Neuron (in vitro differentiated cells): ENCODE measurements around the gene GRIN2A.

ENCODE experiments used
- H2AFZ ChIP-seq: one replicate; pipeline ENCODE4 v1.6.1; 2013; ENCODE audit warnings: low read depth, mild to moderate bottlenecking, inconsistent platforms, low read length, moderate library complexity
- H3K27me3 ChIP-seq: one replicate; pipeline ENCODE4 v1.6.1; 2013; ENCODE audit warnings: low read length; ENCODE audit not compliant: insufficient read depth
- H3K36me3 ChIP-seq: one replicate; pipeline ENCODE4 v1.6.1; 2013; ENCODE audit warnings: low read length; ENCODE audit not compliant: insufficient read depth
- H3K4me1 ChIP-seq: one replicate; pipeline ENCODE4 v1.6.1; 2013; ENCODE audit warnings: low read length; ENCODE audit not compliant: insufficient read depth
- H3K4me3 ChIP-seq: 2 replicates; pipeline ENCODE4 v1.5.1; 2013; ENCODE audit warnings: mild to moderate bottlenecking, low read length, moderate library complexity
- H3K9me3 ChIP-seq: one replicate; pipeline ENCODE4 v1.6.1; 2013; ENCODE audit warnings: low read length

The GRIN2A gene

GRCh38 chr16:9913604-9914326 lies 268.5 kb downstream of the GRIN2A start:
- H3K27me3 ChIP-seq: no peaks in the 10 kb centered on the region
- no peaks in the 10 kb centered on the region for H3K4me1 ChIP-seq
- no peak overlapping the region for H2AFZ ChIP-seq
- no peaks in the 10 kb centered on the region for H3K9me3 ChIP-seq
- no peaks in the 10 kb centered on the region for H3K36me3 ChIP-seq
- H3K4me3 ChIP-seq: no peak overlapping the region

- Histone ChIP-seq H3K27me3 (no peaks in the 10 kb centered on the region), H2AFZ (no peak overlapping the region), H3K4me1 (no peaks in the 10 kb centered on the region), H3K9me3 (no peaks in the 10 kb centered on the region), H3K36me3 (no peaks in the 10 kb centered on the region), H3K4me3 (no peak overlapping the region)
Observed at GRCh38 chr16:9911989-9912388, 270.2 kb downstream of the GRIN2A start.

- Histone ChIP-seq H3K9me3 (no peaks in the 10 kb centered on the region), H3K36me3 (no peaks in the 10 kb centered on the region), H2AFZ (no peak overlapping the region), H3K27me3 (no peaks in the 10 kb centered on the region), H3K4me1 (no peaks in the 10 kb centered on the region), H3K4me3 (no peak overlapping the region)
Observed at GRCh38 chr16:9911231-9911630, 271.0 kb downstream of the GRIN2A start.

GRCh38 chr16:9909072-9909825 lies 273.0 kb downstream of the GRIN2A start:
- Histone ChIP-seq H3K4me3 (no peak overlapping the region), H2AFZ (no peak overlapping the region), H3K36me3 (no peaks in the 10 kb centered on the region), H3K27me3 (no peaks in the 10 kb centered on the region), H3K4me1 (no peaks in the 10 kb centered on the region), H3K9me3 (no peaks in the 10 kb centered on the region)

GRCh38 chr16:9908613-9909012 lies 273.6 kb downstream of the GRIN2A start:
- Histone ChIP-seq H2AFZ (no peak overlapping the region), H3K4me1 (no peaks in the 10 kb centered on the region), H3K27me3 (no peaks in the 10 kb centered on the region), H3K4me3 (no peak overlapping the region), H3K36me3 (no peaks in the 10 kb centered on the region), H3K9me3 (no peaks in the 10 kb centered on the region)

GRCh38 chr16:9907752-9908151 lies 274.5 kb downstream of the GRIN2A start:
- Histone ChIP-seq H3K27me3 (no peaks in the 10 kb centered on the region), H2AFZ (no peak overlapping the region), H3K4me3 (no peak overlapping the region), H3K4me1 (no peaks in the 10 kb centered on the region), H3K9me3 (no peaks in the 10 kb centered on the region), H3K36me3 (no peaks in the 10 kb centered on the region)

- H2AFZ ChIP-seq: no peak overlapping the region
- no peaks in the 10 kb centered on the region for H3K27me3 ChIP-seq
- no peaks in the 10 kb centered on the region for H3K9me3 ChIP-seq
- no peak overlapping the region for H3K4me3 ChIP-seq
- H3K4me1 ChIP-seq: no peaks in the 10 kb centered on the region
- no peaks in the 10 kb centered on the region for H3K36me3 ChIP-seq
Observed at GRCh38 chr16:9906218-9906617, 276.0 kb downstream of the GRIN2A start.

- no peaks in the 10 kb centered on the region for H3K27me3 ChIP-seq
- no peak overlapping the region for H3K4me3 ChIP-seq
- H3K4me1 ChIP-seq: no peaks in the 10 kb centered on the region
- H2AFZ ChIP-seq: no peak overlapping the region
- H3K9me3 ChIP-seq: no peaks in the 10 kb centered on the region
- H3K36me3 ChIP-seq: no peaks in the 10 kb centered on the region
Observed at GRCh38 chr16:9904526-9904925, 277.7 kb downstream of the GRIN2A start.

- H2AFZ ChIP-seq: no peak overlapping the region
- H3K27me3 ChIP-seq: no peaks in the 10 kb centered on the region
- no peaks in the 10 kb centered on the region for H3K4me1 ChIP-seq
- H3K36me3 ChIP-seq: no peaks in the 10 kb centered on the region
- no peaks in the 10 kb centered on the region for H3K9me3 ChIP-seq
- no peak overlapping the region for H3K4me3 ChIP-seq
Observed at GRCh38 chr16:9900576-9900975, 281.7 kb downstream of the GRIN2A start.

- Histone ChIP-seq H3K36me3 (no peaks in the 10 kb centered on the region), H2AFZ (no peak overlapping the region)
Observed at GRCh38 chr16:9898555-9898954, 283.7 kb downstream of the GRIN2A start.

GRCh38 chr16:9898124-9898523 lies 284.1 kb downstream of the GRIN2A start:
- Histone ChIP-seq H3K4me3 (no peak overlapping the region), H3K4me1 (no peaks in the 10 kb centered on the region), H3K27me3 (no peaks in the 10 kb centered on the region)

More at GRCh38 chr16:9898555-9898954, 283.7 kb downstream of the GRIN2A start:
- Histone ChIP-seq H3K4me1 (no peaks in the 10 kb centered on the region), H3K27me3 (no peaks in the 10 kb centered on the region), H3K4me3 (no peak overlapping the region), H3K9me3 (no peaks in the 10 kb centered on the region)

GRCh38 chr16:9895817-9896216 lies 286.4 kb downstream of the GRIN2A start:
- Histone ChIP-seq H3K4me1 (no peaks in the 10 kb centered on the region), H3K4me3 (no peak overlapping the region), H3K9me3 (no peaks in the 10 kb centered on the region), H2AFZ (no peak overlapping the region), H3K36me3 (no peaks in the 10 kb centered on the region), H3K27me3 (no peaks in the 10 kb centered on the region)

More at GRCh38 chr16:9898124-9898523, 284.1 kb downstream of the GRIN2A start:
- Histone ChIP-seq H2AFZ (no peak overlapping the region), H3K36me3 (no peaks in the 10 kb centered on the region), H3K9me3 (no peaks in the 10 kb centered on the region)

GRCh38 chr16:9885876-9886275 lies 296.4 kb downstream of the GRIN2A start:
- Histone ChIP-seq H3K4me1 (no peaks in the 10 kb centered on the region), H2AFZ (no peak overlapping the region), H3K36me3 (no peaks in the 10 kb centered on the region), H3K9me3 (no peaks in the 10 kb centered on the region), H3K27me3 (no peaks in the 10 kb centered on the region), H3K4me3 (no peak overlapping the region)
